ENCODE data around the gene LIPM.

GRCh38 chr10:88843171-88843570 is 40.6 kb downstream of the LIPM start:
- TF ChIP-seq CTCF (IDR thresholded peaks at IDR 0.05), result no peak
- no peak for TF ChIP-seq SMC3 (IDR thresholded peaks at IDR 0.05)
- no peak for TF ChIP-seq TP53 (CRISPR knock-in tag; IDR thresholded peaks at IDR 0.05)
- TF ChIP-seq FOSB (CRISPR knock-in tag; IDR thresholded peaks at IDR 0.05), result no peak
- no peak for TF ChIP-seq KDM1A (IDR thresholded peaks at IDR 0.05; ENCODE audit: low read depth)
- no peak for TF ChIP-seq BHLHE40 (IDR thresholded peaks at IDR 0.05; ENCODE audit: low read depth, low read length)
- TF ChIP-seq HMGXB4 (CRISPR knock-in tag; IDR thresholded peaks at IDR 0.05; ENCODE audit: borderline replicate concordance), result no peak
- no peak for TF ChIP-seq REST (IDR thresholded peaks at IDR 0.05)
- TF ChIP-seq RCOR1 (IDR thresholded peaks at IDR 0.05; ENCODE audit: low read depth, low read length), result no peak
- TF ChIP-seq EP300 (IDR thresholded peaks at IDR 0.05), result no peak
- TF ChIP-seq MAZ (IDR thresholded peaks at IDR 0.05; ENCODE audit: borderline replicate concordance, low read depth, low read length), result no peak
